ENCODE data around the gene DNM3. TPM values are rescaled to one million over a fixed set of nuclear protein-coding genes. Genes with fewer than 3 reads are reported as not detected.

DNM3 gene
- total and polyA plus RNA-seq, 4 donors = 2.1 to 16.3 (median 5.6) TPM

GRCh38 chr1:172357753-172358385 is 516.6 kb downstream of the DNM3 start:
- no peaks in the 10 kb centered on the region for H3K36me3 ChIP-seq (ENCODE audit: control insufficient read depth in 4 of 4, insufficient read depth in 4 of 4, low read length in 4 of 4)
- H3K27ac ChIP-seq (ENCODE audit: low read depth in 1 of 2, low read length in 1 of 2) = peak overlapping the region; percentile 45 to 70
- no peak overlapping the region for H3K4me3 ChIP-seq
- H3K9me3 ChIP-seq (ENCODE audit: control insufficient read depth in 4 of 4, insufficient read depth in 3 of 4, low read length in 3 of 4) = no peaks in the 10 kb centered on the region
- WGBS, 2 donors = 58 to 63% methylated on average over 5 of the region's 5 CpGs
- peaks cover 0 to 55% (median 31%) of the 10 kb centered on the region in 5 donors for H3K4me1 ChIP-seq (ENCODE audit: control insufficient read depth in 5 of 5, insufficient read depth in 5 of 5, low read length in 5 of 5)
- DNase-seq (no peak), ATAC-seq (ENCODE audit: insufficient read depth, low FRiP score) (no peak)
- TF ChIP-seq CTCF (IDR thresholded peaks at IDR 0.05; ENCODE audit: control extremely low read depth, extremely low read depth) = no peak
- H3K9ac ChIP-seq (ENCODE audit: insufficient read depth in 1 of 2, low read length in 2 of 2) = peak overlapping the region in 1 of 2 donors; percentile 71
- H3K27me3 ChIP-seq (ENCODE audit: control insufficient read depth in 3 of 3, insufficient read depth in 3 of 3, low read length in 2 of 3) = no peaks in the 10 kb centered on the region

GRCh38 chr1:172359491-172359999 is 518.2 kb downstream of the DNM3 start:
- WGBS, 2 donors = 26 to 45% methylated on average over 3 of the region's 3 CpGs

GRCh38 chr1:172360511-172360910 is 519.2 kb downstream of the DNM3 start:
- no peak for ATAC-seq (ENCODE audit: insufficient read depth, low FRiP score)
- Histone ChIP-seq H3K4me3 (no peak overlapping the region), H3K36me3 (ENCODE audit: control insufficient read depth in 4 of 4, insufficient read depth in 4 of 4, low read length in 4 of 4) (no peaks in the 10 kb centered on the region), H3K9me3 (ENCODE audit: control insufficient read depth in 4 of 4, insufficient read depth in 3 of 4, low read length in 3 of 4) (no peaks in the 10 kb centered on the region), H3K27me3 (ENCODE audit: control insufficient read depth in 3 of 3, insufficient read depth in 3 of 3, low read length in 2 of 3) (no peaks in the 10 kb centered on the region), H3K27ac (ENCODE audit: low read depth in 1 of 2, low read length in 1 of 2) (no peak overlapping the region), H3K4me1 (ENCODE audit: control insufficient read depth in 5 of 5, insufficient read depth in 5 of 5, low read length in 5 of 5) (peaks cover 0 to 54% (median 29%) of the 10 kb centered on the region in 5 donors), H3K9ac (ENCODE audit: insufficient read depth in 1 of 2, low read length in 2 of 2) (no peak overlapping the region)
- peak; percentile 41 to 64 (median 50) for DNase-seq
- TF ChIP-seq CTCF (IDR thresholded peaks at IDR 0.05; ENCODE audit: control extremely low read depth, extremely low read depth) = no peak
- 73 to 83% methylated on average over 2 of the region's 2 CpGs for whole genome bisulfite sequencing, 2 donors

More at GRCh38 chr1:172359491-172359999, 518.2 kb downstream of the DNM3 start:
- peak overlapping the region in 1 of 2 donors; percentile 43 for H3K9ac ChIP-seq (ENCODE audit: insufficient read depth in 1 of 2, low read length in 2 of 2)
- H3K36me3 ChIP-seq (ENCODE audit: control insufficient read depth in 4 of 4, insufficient read depth in 4 of 4, low read length in 4 of 4) = no peaks in the 10 kb centered on the region
- peaks cover 0 to 54% (median 31%) of the 10 kb centered on the region in 5 donors for H3K4me1 ChIP-seq (ENCODE audit: control insufficient read depth in 5 of 5, insufficient read depth in 5 of 5, low read length in 5 of 5)
- no peak overlapping the region for H3K27ac ChIP-seq (ENCODE audit: low read depth in 1 of 2, low read length in 1 of 2)
- DNase-seq (peak in 2 of 3 donors; percentile 87 to 88), ATAC-seq (ENCODE audit: insufficient read depth, low FRiP score) (peak; percentile 24)
- no peak for TF ChIP-seq CTCF (IDR thresholded peaks at IDR 0.05; ENCODE audit: control extremely low read depth, extremely low read depth)
- H3K9me3 ChIP-seq (ENCODE audit: control insufficient read depth in 4 of 4, insufficient read depth in 3 of 4, low read length in 3 of 4) = no peaks in the 10 kb centered on the region
- H3K4me3 ChIP-seq = no peak overlapping the region
- no peaks in the 10 kb centered on the region for H3K27me3 ChIP-seq (ENCODE audit: control insufficient read depth in 3 of 3, insufficient read depth in 3 of 3, low read length in 2 of 3)

All from lung (tissue), 12 donors.